Measurements from ENCODE around the gene TAF11L6.
"Not testable (repeated sequence)": the region's sequence is repeated elsewhere in the genome, so short reads cannot be mapped to it uniquely, and the experiment has no call there.

Gene TAF11L6

GRCh38 chr5:17528369-17528768 lies at the start of gene TAF11L6:
TAF11L6 (plus strand) TSS chr5:17528669.
- ATAC-seq: not testable (repeated sequence)

GRCh38 chr5:17481378-17481777 lies 47.1 kb upstream of the TAF11L6 start:
- H3K27me3 Mint-ChIP-seq: no peaks in the 10 kb centered on the region
- ATAC-seq (no peak), DNase-seq (no peak)
- H3K36me3 Mint-ChIP-seq (ENCODE audit: low read depth): no peaks in the 10 kb centered on the region
- H3K4me1 Mint-ChIP-seq: no peaks in the 10 kb centered on the region
- no peak overlapping the region for H3K4me3 Mint-ChIP-seq
- H3K27ac Mint-ChIP-seq: no peak overlapping the region
- H3K9me3 Mint-ChIP-seq: peaks cover 4% of the 10 kb centered on the region

More at GRCh38 chr5:17528369-17528768, at the start of gene TAF11L6:
- not testable (repeated sequence) for DNase-seq; H3K4me1 Mint-ChIP-seq; H3K27me3 Mint-ChIP-seq; H3K4me3 Mint-ChIP-seq; H3K36me3 Mint-ChIP-seq (ENCODE audit: low read depth); H3K9me3 Mint-ChIP-seq; H3K27ac Mint-ChIP-seq

GRCh38 chr5:17482790-17483189 lies 45.7 kb upstream of the TAF11L6 start:
- H3K9me3 Mint-ChIP-seq: peaks cover 4% of the 10 kb centered on the region
- H3K4me1 Mint-ChIP-seq: no peaks in the 10 kb centered on the region
- DNase-seq (no peak), ATAC-seq (no peak)
- H3K36me3 Mint-ChIP-seq (ENCODE audit: low read depth): no peaks in the 10 kb centered on the region
- H3K27ac Mint-ChIP-seq: no peak overlapping the region
- H3K4me3 Mint-ChIP-seq: no peak overlapping the region
- no peaks in the 10 kb centered on the region for H3K27me3 Mint-ChIP-seq

GRCh38 chr5:17486464-17487173 lies 41.9 kb upstream of the TAF11L6 start:
- H3K36me3 Mint-ChIP-seq (ENCODE audit: low read depth); H3K9me3 Mint-ChIP-seq; ATAC-seq: not testable (repeated sequence)

GRCh38 chr5:17487174-17487512 lies 41.3 kb upstream of the TAF11L6 start:
- ATAC-seq (no peak), DNase-seq (no peak)
- no peak overlapping the region for H3K4me3 Mint-ChIP-seq
- no peaks in the 10 kb centered on the region for H3K36me3 Mint-ChIP-seq (ENCODE audit: low read depth)
- H3K27ac Mint-ChIP-seq: no peak overlapping the region
- no peaks in the 10 kb centered on the region for H3K4me1 Mint-ChIP-seq
- no peaks in the 10 kb centered on the region for H3K9me3 Mint-ChIP-seq
- no peaks in the 10 kb centered on the region for H3K27me3 Mint-ChIP-seq

More at GRCh38 chr5:17486464-17487173, 41.9 kb upstream of the TAF11L6 start:
- H3K27ac Mint-ChIP-seq, H3K27me3 Mint-ChIP-seq, H3K4me1 Mint-ChIP-seq, H3K4me3 Mint-ChIP-seq, DNase-seq: not testable (repeated sequence)

GRCh38 chr5:17491257-17491656 lies 37.2 kb upstream of the TAF11L6 start:
- DNase-seq; H3K36me3 Mint-ChIP-seq (ENCODE audit: low read depth); H3K4me3 Mint-ChIP-seq; H3K9me3 Mint-ChIP-seq; ATAC-seq; H3K27me3 Mint-ChIP-seq; H3K4me1 Mint-ChIP-seq; H3K27ac Mint-ChIP-seq: not testable (repeated sequence)

GRCh38 chr5:17492770-17493169 lies 35.7 kb upstream of the TAF11L6 start:
- DNase-seq (no peak), ATAC-seq (no peak)
- Mint-ChIP-seq H3K27me3 (no peaks in the 10 kb centered on the region), H3K4me3 (no peak overlapping the region), H3K27ac (no peak overlapping the region), H3K4me1 (no peaks in the 10 kb centered on the region), H3K9me3 (peaks cover 7% of the 10 kb centered on the region), H3K36me3 (ENCODE audit: low read depth) (no peaks in the 10 kb centered on the region)

- DNase-seq (no peak), ATAC-seq (no peak)
- Mint-ChIP-seq H3K4me1 (no peaks in the 10 kb centered on the region), H3K36me3 (ENCODE audit: low read depth) (no peaks in the 10 kb centered on the region), H3K9me3 (peaks cover 6% of the 10 kb centered on the region), H3K4me3 (no peak overlapping the region), H3K27ac (no peak overlapping the region), H3K27me3 (no peaks in the 10 kb centered on the region)
Observed at GRCh38 chr5:17497446-17497845, 31.0 kb upstream of the TAF11L6 start.

GRCh38 chr5:17497931-17498330 lies 30.5 kb upstream of the TAF11L6 start, which contains the start of gene TAF11L2:
TAF11L2 (plus strand) TSS chr5:17498231.
- not testable (repeated sequence) for H3K4me3 Mint-ChIP-seq; H3K4me1 Mint-ChIP-seq; H3K36me3 Mint-ChIP-seq (ENCODE audit: low read depth); H3K27ac Mint-ChIP-seq; DNase-seq; ATAC-seq; H3K9me3 Mint-ChIP-seq; H3K27me3 Mint-ChIP-seq

- DNase-seq: no peak
- Mint-ChIP-seq H3K27ac (no peak overlapping the region), H3K36me3 (ENCODE audit: low read depth) (no peaks in the 10 kb centered on the region), H3K9me3 (no peaks in the 10 kb centered on the region), H3K4me3 (no peak overlapping the region), H3K27me3 (no peaks in the 10 kb centered on the region), H3K4me1 (no peaks in the 10 kb centered on the region)
- no peak for ATAC-seq
Observed at GRCh38 chr5:17511775-17512325, 16.6 kb upstream of the TAF11L6 start.

- not testable (repeated sequence) for H3K27me3 Mint-ChIP-seq; DNase-seq; H3K9me3 Mint-ChIP-seq; ATAC-seq; H3K36me3 Mint-ChIP-seq (ENCODE audit: low read depth); H3K4me1 Mint-ChIP-seq; H3K4me3 Mint-ChIP-seq; H3K27ac Mint-ChIP-seq
Observed at GRCh38 chr5:17517526-17517925, 10.9 kb upstream of the TAF11L6 start.

GRCh38 chr5:17518067-17518466 lies 10.4 kb upstream of the TAF11L6 start, which contains the start of gene TAF11L3:
TAF11L3 (plus strand) TSS chr5:17518367.
- not testable (repeated sequence) for DNase-seq; H3K36me3 Mint-ChIP-seq (ENCODE audit: low read depth); H3K4me1 Mint-ChIP-seq; H3K9me3 Mint-ChIP-seq; ATAC-seq; H3K27me3 Mint-ChIP-seq; H3K4me3 Mint-ChIP-seq; H3K27ac Mint-ChIP-seq

- not testable (repeated sequence) for H3K4me1 Mint-ChIP-seq; H3K27ac Mint-ChIP-seq; H3K4me3 Mint-ChIP-seq; H3K36me3 Mint-ChIP-seq (ENCODE audit: low read depth); H3K9me3 Mint-ChIP-seq; ATAC-seq; H3K27me3 Mint-ChIP-seq; DNase-seq
Observed at GRCh38 chr5:17519508-17519907, 9.0 kb upstream of the TAF11L6 start.

GRCh38 chr5:17521501-17521900 lies 7.0 kb upstream of the TAF11L6 start, which contains the start of gene TAF11L4:
TAF11L4 (plus strand) TSS chr5:17521801.
- H3K9me3 Mint-ChIP-seq; H3K27me3 Mint-ChIP-seq; H3K36me3 Mint-ChIP-seq (ENCODE audit: low read depth); H3K4me1 Mint-ChIP-seq; H3K27ac Mint-ChIP-seq; DNase-seq; ATAC-seq; H3K4me3 Mint-ChIP-seq: not testable (repeated sequence)

GRCh38 chr5:17524935-17525334 lies 3.5 kb upstream of the TAF11L6 start, which contains the start of gene TAF11L5:
TAF11L5 (plus strand) TSS chr5:17525235.
- not testable (repeated sequence) for H3K9me3 Mint-ChIP-seq; H3K36me3 Mint-ChIP-seq (ENCODE audit: low read depth); H3K27ac Mint-ChIP-seq; H3K4me3 Mint-ChIP-seq; H3K27me3 Mint-ChIP-seq; DNase-seq; ATAC-seq; H3K4me1 Mint-ChIP-seq
